Lung microvascular endothelial cell (primary cell): Measurements from ENCODE around the gene CEBPA. TPM values are rescaled to one million over a fixed set of nuclear protein-coding genes. Genes with fewer than 3 reads are reported as not detected.

Experiments
- DNase-seq, 2 donors: peaks; one replicate each; pipeline versions ENCODE4 v3.0.0 to v3.0.0-alpha.2; 2010; ENCODE audit warnings: low read depth in 2 of 2
- total RNA-seq: library from RNA; depleted of rRNA; stranded (reverse); fragments of >200 nt; gene quantifications from 2 replicates; pipeline ENCODE4 v1.2.1, GENCODE V29; 2014

CEBPA gene
- total RNA-seq, result 0.20 and 0.22 TPM in 2 replicates

- peak; percentile 76 to 91 for DNase-seq
Observed at GRCh38 chr19:33302175-33302973, at the start of gene CEBPA. Gene CEBPA (minus strand): TSS chr19:33302534. CDS start chr19:33302414, 120 bp downstream.

GRCh38 chr19:33350538-33351309 is 48.4 kb upstream of the CEBPA start:
- DNase-seq, result no peak

GRCh38 chr19:33349319-33350289 is 47.3 kb upstream of the CEBPA start:
- peak in 1 of 2 donors; percentile 5 for DNase-seq

- no peak for DNase-seq
Observed at GRCh38 chr19:33348301-33349010, 46.1 kb upstream of the CEBPA start.

GRCh38 chr19:33347300-33347699 is 45.0 kb upstream of the CEBPA start:
- no peak for DNase-seq

- DNase-seq, result no peak
Observed at GRCh38 chr19:33346665-33347064, 44.3 kb upstream of the CEBPA start.

GRCh38 chr19:33345163-33345562 is 42.8 kb upstream of the CEBPA start:
- DNase-seq, result no peak

- no peak for DNase-seq
Observed at GRCh38 chr19:33344573-33344925, 42.2 kb upstream of the CEBPA start.

GRCh38 chr19:33343859-33344572 is 41.7 kb upstream of the CEBPA start:
- DNase-seq, result no peak

GRCh38 chr19:33343301-33343700 is 41.0 kb upstream of the CEBPA start:
- DNase-seq, result no peak

- no peak for DNase-seq
Observed at GRCh38 chr19:33340991-33341390, 38.7 kb upstream of the CEBPA start.

GRCh38 chr19:33339016-33339984 is 37.0 kb upstream of the CEBPA start:
- no peak for DNase-seq

- no peak for DNase-seq
Observed at GRCh38 chr19:33335446-33335845, 33.1 kb upstream of the CEBPA start.

GRCh38 chr19:33334271-33334670 is 31.9 kb upstream of the CEBPA start:
- no peak for DNase-seq

- DNase-seq, result no peak
Observed at GRCh38 chr19:33333642-33334041, 31.3 kb upstream of the CEBPA start.

GRCh38 chr19:33333151-33333550 is 30.8 kb upstream of the CEBPA start:
- no peak for DNase-seq

- no peak for DNase-seq
Observed at GRCh38 chr19:33332248-33332647, 29.9 kb upstream of the CEBPA start.

GRCh38 chr19:33329736-33330135 is 27.4 kb upstream of the CEBPA start:
- DNase-seq, result no peak

- no peak for DNase-seq
Observed at GRCh38 chr19:33329060-33329459, 26.7 kb upstream of the CEBPA start.
